Stimulated activated CD8-positive, alpha-beta memory T cell treated with anti-CD3 and anti-CD28 coated beads, Interleukin-15, amount 100 ng/mL, for 4 hours (primary cell): Measurements from ENCODE around the gene PLCH1.

Experiments
- DNase-seq, 2 donors: peaks; one replicate each; pipeline ENCODE4 v3.0.0-alpha.2; 2020; ENCODE audit warnings: low read depth in 2 of 2

Gene PLCH1

GRCh38 chr3:155604967-155605366, 139.9 kb downstream of the PLCH1 start:
- DNase-seq: no peak

DNA sequence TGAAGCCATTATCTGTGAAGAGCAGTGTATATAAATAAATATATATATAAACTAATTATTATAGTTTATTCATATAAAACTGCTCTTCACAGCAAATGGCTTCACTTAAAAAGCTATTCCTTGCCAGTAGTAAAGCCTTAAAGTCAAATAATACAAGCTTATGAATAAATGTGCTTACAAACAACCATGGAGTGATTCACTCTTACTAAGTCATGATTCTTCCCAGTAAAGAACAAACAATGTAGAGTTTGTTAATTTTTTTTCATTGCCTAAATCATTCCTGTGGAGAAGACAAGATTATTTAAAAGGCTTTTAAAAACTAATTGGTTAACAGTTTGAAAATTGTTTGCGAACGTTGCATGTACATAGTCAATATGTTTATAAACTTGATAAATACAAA, 140.7 kb downstream of the PLCH1 start:
- no peak for DNase-seq

- DNase-seq: no peak
Measured at GRCh38 chr3:155603302-155603701, 141.6 kb downstream of the PLCH1 start.

GRCh38 chr3:155602307-155602706, 142.6 kb downstream of the PLCH1 start:
- DNase-seq: no peak

GRCh38 chr3:155598671-155599070, 146.2 kb downstream of the PLCH1 start:
- DNase-seq: no peak

DNA sequence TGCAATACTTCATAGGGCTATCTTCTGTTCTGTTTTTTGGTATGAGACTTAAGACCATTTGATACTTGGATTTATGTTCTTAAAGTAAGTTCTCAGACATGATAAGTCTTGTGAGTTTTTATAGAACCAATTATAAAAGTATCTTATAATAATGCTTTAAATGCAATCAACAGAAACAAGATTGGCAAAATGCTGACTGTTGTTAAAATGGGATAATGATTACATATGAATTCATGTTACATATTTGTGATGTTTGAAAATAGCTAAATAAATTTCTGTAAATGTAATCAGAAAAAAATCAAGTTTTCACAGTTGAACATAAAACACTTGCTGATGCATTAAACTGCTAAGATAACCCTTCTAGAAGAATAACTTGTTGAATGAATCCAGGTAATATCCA, 148.3 kb downstream of the PLCH1 start:
- DNase-seq: no peak

GRCh38 chr3:155595371-155595770, 149.5 kb downstream of the PLCH1 start:
- no peak for DNase-seq

DNA sequence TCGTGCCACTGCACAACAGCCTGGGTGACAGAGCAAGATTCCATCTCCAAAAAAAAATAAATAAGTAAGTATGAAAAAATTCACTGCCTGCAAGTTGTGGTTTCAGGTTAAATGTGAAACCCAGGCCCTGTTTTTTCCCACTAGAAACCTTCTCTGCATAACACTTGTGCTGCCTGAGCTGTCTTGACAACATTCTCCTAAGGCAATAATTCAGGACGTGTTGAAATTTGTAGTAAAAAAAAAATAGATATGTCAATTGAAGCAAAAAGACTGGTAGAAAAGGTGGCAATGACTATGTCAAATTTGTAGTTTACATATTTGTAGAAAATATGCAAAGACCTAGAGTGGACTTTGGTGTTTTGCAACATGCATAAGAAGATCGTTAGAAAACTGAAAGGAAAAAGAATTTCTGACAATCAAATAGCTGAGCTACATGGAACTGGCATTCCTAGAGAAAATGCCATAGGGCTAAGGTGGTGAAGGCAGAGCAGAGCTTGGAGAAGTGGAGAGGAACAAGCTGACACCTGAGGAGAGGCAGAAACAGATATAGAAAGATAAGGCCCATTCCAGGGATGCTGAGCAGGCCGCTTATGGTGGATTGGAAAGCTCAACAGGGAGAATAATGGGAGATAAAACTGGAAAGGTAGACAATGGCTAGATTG, 150.2 kb downstream of the PLCH1 start:
- DNase-seq: no peak

DNA sequence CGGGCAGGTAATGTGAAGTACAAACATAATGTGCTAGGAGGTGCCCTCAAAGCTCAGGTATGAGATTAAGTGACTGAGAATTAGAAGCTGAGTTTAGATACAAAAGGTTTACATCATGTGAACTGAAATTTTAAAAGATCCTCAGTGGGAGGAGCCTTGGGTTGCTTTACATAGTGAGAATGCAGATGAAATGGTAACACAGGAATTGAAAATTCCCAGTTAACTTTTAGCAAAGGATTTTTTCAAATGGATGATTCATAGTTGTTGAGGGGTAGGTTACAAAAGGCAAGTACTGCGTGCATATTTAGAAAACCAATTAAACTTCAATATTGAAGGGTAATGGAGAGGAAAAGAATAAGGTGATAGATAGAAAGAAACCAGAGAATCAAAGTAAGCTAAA, 157.3 kb downstream of the PLCH1 start:
- no peak for DNase-seq

DNA sequence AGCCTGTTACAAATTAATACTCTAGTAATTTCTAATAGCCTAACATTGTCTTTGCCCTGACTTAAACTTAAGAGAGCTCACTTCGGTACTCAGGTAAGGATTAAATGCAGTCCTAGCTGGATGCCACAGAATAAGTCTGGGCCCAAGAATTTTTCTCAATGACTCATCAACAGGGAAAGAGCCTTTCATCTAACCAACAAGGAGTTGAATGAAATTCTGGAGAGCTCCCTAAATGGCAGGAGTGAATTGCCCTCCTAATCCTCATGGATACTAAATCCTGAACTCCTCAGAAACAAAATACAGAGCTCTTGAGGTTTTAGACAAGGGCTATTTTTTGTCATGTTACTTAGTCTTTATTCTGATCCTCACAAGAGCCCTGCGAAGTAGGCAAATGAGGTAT, 159.5 kb downstream of the PLCH1 start:
- no peak for DNase-seq

- no peak for DNase-seq
Measured at GRCh38 chr3:155581579-155581978, 163.3 kb downstream of the PLCH1 start.

DNA sequence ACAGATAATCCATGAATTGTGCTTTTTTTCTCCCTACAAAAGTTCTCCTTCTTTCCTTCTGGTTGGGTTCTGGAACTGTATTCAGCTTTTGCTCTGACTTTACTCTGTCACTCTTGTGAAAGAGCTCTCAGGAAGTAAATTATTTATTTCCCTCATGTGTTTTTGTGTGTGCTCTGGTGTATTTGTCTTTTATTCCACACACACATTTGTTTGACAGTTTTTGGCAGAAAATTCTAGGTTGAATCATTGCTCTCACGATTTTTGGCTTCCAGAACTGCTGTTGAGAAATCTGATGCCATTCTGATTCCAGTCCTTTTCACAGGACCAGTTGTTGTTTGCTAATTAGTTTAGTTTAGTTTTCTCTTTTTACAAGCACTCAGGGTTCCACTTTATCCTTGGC, 172.8 kb downstream of the PLCH1 start:
- no peak for DNase-seq

DNA sequence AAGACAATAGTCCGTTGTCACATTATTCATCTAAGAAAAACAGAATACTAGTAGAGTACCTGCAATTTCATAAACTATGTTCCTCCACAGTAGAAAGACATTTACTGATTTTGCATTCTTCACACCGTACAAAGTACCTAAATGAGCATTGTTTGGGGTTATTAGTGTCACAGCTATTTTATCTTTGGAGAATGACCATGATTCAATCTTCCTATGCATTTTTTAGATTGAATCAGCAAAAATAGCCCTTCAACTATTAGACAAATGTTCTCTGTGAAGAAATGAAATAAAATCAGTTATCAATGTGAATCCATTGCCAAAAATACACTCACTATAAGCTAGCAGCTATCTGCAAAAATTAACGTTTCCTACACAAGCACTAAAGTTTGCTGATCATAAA, 176.6 kb downstream of the PLCH1 start:
- DNase-seq: no peak

GRCh38 chr3:155560594-155560993, 184.3 kb downstream of the PLCH1 start:
- DNase-seq: no peak

DNA sequence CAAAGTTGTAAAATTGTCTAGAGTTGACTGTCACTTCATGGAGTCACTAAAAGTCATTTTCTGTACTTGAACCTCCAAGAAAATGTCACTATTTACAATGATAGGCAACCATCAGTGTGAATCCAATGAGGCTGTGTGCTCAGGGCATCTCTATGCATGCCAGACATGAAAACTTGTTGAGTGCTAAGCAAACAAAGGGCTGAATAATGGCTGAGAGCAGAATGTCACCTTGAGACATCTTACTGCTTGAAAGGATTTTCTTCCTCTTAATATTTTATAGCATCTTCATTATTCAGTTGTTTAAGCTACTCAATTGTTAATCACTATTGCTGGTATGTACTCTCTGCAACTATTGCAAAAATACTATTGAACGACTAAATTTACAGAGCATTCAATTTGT, 184.7 kb downstream of the PLCH1 start:
- no peak for DNase-seq

DNA sequence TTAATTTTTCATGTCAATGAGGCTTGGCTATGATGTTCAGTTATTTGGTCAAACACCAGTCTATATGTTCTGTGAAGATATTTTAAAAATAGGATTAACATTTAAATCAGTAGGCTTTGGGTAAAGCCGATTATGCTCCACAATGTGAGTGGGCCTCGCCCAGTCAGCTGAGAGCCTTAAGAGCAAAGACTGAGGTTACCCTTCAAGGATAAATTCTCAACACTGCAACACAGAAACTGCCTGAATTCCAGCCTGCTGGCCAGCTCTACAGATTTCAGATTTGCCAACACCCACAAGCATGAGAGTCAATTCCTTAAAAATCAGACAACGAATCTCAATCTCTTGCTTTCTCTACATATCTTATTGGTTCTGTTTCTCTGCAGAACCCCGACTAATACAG, 188.3 kb downstream of the PLCH1 start:
- DNase-seq: no peak

DNA sequence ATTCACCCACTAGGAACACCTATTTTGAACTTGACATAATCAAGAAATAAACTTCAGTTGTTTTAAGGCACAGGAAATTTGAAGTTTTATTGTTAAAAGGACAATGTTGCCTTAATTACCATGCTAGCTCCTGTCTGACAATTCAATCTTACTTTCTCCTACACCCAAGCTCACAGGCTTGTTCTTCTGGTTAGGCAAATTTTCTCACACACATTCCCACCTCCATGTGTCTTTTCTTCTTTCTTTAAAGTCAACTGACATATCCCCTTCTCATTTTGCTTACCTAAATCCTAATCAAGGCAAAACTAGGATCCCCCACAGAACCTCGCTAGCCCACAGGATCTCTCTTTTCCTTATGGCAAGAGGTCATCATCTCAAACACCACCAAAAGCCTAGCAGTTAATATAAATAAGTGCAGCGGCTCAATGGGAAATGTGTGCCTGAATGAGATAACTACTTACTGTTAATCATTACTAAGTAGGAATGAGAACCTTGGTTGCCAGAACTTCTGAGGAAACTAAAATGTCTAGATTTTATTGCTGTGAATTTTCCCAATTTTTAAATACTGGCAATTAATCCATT, 189.3 kb downstream of the PLCH1 start:
- DNase-seq: no peak

DNA sequence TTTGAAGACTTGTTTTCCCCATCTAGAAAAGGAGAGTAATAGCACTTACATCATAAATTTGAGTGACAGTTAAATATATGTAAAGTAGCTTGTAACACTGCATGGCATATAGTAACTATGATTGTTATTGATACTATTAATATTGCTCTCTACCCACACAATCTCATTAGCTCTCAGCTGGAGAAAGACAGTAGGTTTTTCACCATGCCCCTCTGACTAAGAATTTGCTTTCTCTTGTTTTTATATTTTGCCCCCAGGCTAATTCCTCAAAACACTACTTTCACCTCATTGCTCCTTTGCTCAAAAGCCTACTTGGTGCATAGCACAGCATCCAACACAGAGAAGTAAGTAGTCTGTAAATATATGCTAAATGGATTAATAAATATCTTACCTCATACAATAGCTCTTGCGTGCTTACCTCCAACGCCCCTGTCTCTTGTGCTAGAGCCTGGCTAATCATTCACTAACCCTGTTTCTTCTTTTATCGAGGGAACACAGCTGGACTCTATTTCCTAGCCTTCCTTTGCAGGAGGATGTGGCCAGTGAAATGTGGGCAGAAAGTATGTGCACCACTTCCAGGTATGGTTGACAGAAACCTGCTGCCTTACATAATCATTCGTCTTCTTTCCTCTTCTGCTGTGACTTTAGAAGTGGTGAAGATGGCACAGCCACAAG, 190.0 kb downstream of the PLCH1 start:
- no peak for DNase-seq

DNA sequence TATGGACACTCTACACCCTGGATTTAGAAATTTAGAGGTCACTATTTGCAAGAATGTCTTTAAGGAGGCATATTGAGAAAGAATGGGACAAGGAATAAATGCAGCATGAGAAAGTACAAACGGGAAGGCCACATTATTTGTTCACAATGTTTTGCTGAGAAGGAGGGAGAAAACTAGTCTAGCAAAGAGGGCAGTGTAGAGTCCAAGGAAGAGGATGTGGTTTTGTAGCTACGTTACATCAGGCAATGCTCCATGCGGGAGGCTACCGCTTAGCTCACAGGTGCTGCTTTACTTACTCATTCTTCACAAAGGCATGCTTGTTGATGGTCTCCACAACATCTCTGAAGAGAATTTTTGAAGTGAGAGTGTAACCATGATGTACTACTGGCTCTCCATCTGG, 191.1 kb downstream of the PLCH1 start:
- no peak for DNase-seq

- no peak for DNase-seq
Measured at GRCh38 chr3:155553326-155553725, 191.5 kb downstream of the PLCH1 start.

DNA sequence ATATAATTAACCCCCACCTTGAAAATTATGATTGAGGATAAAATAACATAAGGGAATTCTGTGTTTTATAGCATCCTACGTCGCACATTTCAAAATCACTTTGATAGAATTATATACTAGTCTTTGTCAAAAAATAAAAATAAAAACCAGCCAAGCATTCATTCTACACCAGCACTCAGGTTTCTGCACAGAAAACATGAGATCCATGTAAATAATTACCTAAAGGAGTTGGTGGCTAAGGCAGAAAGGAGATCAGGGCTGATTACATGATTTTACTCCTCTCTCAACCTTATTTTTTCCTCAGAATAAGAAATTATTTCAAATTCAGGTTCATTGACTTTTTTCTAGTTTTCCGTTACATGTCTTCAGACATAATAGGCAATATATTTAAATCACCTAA, 194.5 kb downstream of the PLCH1 start:
- no peak for DNase-seq

DNA sequence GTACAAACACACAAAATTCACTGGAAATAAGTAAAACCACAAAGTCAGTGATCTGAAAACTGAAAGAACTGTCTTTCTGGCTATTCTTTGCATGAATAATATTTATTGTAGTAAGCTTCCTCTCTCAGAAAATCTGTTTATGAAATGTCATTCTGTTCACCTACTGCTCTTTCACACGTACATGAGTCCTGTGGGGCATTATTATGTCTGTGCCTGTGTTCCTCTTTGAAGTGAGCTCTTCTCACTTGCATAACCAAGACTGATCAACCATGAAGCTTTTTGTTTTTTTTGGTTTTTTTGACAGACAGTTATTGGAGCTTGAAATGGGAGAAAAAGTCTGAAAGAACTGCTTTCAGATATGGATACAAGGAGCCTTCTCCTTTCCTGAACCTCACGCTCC, 195.8 kb downstream of the PLCH1 start:
- DNase-seq: no peak

DNA sequence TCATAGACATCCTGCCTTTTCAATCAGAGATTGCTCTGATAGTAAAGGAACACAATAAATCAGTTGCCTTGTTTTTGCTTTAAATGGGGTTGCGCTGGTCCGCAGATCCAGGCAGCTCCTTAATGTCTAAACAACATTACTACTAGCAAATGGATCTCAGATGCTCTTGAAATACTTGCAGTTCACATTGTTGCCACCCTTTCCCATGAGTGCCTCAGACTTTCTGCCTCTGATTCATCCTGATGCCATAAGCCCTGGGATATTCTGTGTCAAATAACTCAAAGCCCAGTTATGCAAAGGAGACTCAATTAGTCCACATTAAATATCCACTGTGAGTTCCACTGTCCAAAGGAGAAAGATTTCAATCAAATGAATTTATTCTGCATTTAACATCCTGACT, 196.7 kb downstream of the PLCH1 start:
- DNase-seq: no peak

DNA sequence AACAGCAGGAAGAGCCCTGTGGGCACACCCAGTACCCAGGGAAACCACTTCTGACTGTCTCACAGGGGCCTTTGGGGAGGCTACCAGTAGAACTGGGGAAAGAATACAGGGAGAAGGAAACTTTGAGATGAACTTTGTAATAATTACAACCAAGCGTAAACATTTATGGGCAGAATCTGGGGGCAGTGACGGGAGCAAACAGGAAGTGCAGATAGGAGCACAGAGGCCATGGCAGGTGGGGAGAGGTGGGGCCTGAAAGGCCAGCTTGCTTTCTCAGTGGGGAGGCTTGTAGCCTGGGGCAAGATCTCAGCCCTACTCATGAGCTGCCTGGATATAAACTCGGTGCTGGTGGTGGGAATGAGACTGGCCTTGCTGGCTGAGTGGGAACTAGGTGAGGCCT, 209.8 kb downstream of the PLCH1 start:
- DNase-seq: no peak
